Progenitor cell of endocrine pancreas (in vitro differentiated cells): ENCODE results near the gene IFT27. TPM values are rescaled to one million over a fixed set of nuclear protein-coding genes. Genes with fewer than 3 reads are reported as not detected.

Source experiments
- DNase-seq: peaks from one replicate; pipeline ENCODE4 v3.0.0; 2021; ENCODE audit warnings: low spot score; ENCODE audit not compliant: unreplicated experiment
- H3K27ac Mint-ChIP-seq: 2 replicates; pipeline ENCODE4 v1.8.0; 2021; ENCODE audit warnings: mild to moderate bottlenecking, moderate library complexity, mixed read lengths
- H3K27me3 Mint-ChIP-seq: 2 replicates; pipeline ENCODE4 v1.8.0; 2021; ENCODE audit warnings: mixed read lengths
- H3K36me3 Mint-ChIP-seq: 2 replicates; pipeline ENCODE4 v1.8.0; 2022; ENCODE audit warnings: mixed read lengths; ENCODE audit not compliant: insufficient read depth
- H3K4me1 Mint-ChIP-seq: 2 replicates; pipeline ENCODE4 v1.8.0; 2021; ENCODE audit warnings: low read depth, mixed read lengths
- H3K4me3 Mint-ChIP-seq: 2 replicates; pipeline ENCODE4 v1.8.0; 2021; ENCODE audit warnings: low read depth, mild to moderate bottlenecking, moderate library complexity, mixed read lengths
- H3K9me3 Mint-ChIP-seq: 2 replicates; pipeline ENCODE4 v1.8.0; 2021; ENCODE audit warnings: low read depth, mixed read lengths
- total RNA-seq: library from RNA; stranded (reverse); gene quantifications from 2 replicates; pipeline ENCODE4 v1.2.1, GENCODE V29; 2021
- TF ChIP-seq, protein P1 (sequence below): fragments of 200-600 bp; sonication (generic); IDR thresholded peaks from one replicate; pipeline ENCODE4 v1.5.0; 2021; ENCODE audit warnings: antibody characterized with exemption, mild to moderate bottlenecking; ENCODE audit not compliant: unreplicated experiment

Gene IFT27
- total RNA-seq, 1 donor from 2014 or later: 52.3 TPM

DNA sequence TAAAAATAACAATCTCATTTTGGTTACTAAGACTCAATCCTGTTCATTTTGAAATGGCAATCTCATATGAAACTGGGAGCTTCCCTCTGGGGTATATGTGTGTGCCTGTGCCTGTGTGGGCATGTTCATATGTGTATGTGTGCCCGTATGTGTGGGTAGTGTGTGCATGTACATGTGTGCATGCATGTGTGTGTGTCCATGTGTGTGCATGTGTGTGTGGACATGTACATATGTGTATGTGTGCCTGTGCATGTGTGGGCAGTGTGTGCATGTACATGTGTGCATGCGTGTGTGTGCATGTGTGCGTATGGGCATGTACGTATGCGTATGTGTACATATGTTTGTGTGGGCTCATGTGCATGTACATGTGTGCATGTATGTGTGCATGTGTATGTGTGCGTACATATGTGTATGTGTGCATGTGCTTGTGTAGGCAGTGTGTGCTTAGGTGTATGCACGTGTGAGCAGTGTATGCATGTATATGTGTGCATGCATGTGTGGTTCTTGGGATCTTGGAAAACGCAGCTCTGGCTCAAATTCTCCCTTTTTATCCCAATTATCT, 47.9 kb downstream of the IFT27 start:
- DNase-seq: no peak
- Mint-ChIP-seq H3K27ac (no peak overlapping the region), H3K9me3 (no peaks in the 10 kb centered on the region), H3K4me1 (no peaks in the 10 kb centered on the region), H3K27me3 (peaks cover 59% of the 10 kb centered on the region), H3K4me3 (no peak overlapping the region), H3K36me3 (no peaks in the 10 kb centered on the region)
- TF ChIP-seq, protein P1, sequence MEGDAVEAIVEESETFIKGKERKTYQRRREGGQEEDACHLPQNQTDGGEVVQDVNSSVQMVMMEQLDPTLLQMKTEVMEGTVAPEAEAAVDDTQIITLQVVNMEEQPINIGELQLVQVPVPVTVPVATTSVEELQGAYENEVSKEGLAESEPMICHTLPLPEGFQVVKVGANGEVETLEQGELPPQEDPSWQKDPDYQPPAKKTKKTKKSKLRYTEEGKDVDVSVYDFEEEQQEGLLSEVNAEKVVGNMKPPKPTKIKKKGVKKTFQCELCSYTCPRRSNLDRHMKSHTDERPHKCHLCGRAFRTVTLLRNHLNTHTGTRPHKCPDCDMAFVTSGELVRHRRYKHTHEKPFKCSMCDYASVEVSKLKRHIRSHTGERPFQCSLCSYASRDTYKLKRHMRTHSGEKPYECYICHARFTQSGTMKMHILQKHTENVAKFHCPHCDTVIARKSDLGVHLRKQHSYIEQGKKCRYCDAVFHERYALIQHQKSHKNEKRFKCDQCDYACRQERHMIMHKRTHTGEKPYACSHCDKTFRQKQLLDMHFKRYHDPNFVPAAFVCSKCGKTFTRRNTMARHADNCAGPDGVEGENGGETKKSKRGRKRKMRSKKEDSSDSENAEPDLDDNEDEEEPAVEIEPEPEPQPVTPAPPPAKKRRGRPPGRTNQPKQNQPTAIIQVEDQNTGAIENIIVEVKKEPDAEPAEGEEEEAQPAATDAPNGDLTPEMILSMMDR: no peak

DNA sequence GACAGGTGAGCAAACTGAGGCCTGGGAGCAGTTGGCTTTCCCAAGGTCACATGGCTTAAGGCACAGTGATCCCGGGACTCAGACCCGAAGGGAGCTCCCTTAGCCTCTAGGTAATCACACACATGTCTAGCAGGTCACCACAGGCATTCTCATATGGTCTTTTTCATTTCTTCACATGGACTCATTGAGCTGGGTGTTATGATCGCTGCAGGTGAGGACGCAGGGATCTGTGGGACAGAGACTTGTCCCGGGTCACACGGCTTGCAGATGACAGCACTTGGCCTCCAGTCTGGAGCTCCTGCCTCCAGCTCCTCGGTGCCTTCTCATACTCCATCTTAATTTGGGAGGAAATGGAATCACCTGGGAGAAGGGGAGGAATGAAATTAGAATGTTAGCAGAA, 48.8 kb downstream of the IFT27 start:
- Mint-ChIP-seq H3K4me3 (no peak overlapping the region), H3K9me3 (no peaks in the 10 kb centered on the region), H3K36me3 (no peaks in the 10 kb centered on the region), H3K27me3 (peaks cover 56% of the 10 kb centered on the region), H3K27ac (no peak overlapping the region), H3K4me1 (no peaks in the 10 kb centered on the region)
- no peak for DNase-seq
- TF ChIP-seq, protein P1: no peak

DNA sequence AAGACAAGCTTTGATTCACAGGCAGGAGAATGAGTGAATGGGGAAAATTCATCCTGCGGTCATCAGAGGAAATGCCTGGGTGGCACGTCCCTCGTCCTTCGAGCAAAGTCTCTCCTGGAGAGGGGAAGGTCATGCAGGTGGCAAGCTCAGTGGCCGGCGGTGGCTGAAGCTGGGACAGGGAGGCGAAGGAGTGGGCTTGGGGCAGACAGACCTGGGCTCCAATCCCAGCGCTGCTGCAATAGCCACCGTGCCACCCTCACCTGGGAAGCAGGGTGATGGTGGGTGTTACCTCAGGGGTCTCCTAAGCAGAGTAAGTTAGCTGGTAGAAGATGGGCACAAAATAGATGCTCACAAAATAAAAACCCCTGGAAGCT, 49.9 kb downstream of the IFT27 start:
- Mint-ChIP-seq H3K27ac (no peak overlapping the region), H3K4me1 (no peaks in the 10 kb centered on the region), H3K9me3 (no peaks in the 10 kb centered on the region), H3K36me3 (no peaks in the 10 kb centered on the region), H3K4me3 (no peak overlapping the region), H3K27me3 (peaks cover 57% of the 10 kb centered on the region)
- TF ChIP-seq, protein P1: no peak
- no peak for DNase-seq

DNA sequence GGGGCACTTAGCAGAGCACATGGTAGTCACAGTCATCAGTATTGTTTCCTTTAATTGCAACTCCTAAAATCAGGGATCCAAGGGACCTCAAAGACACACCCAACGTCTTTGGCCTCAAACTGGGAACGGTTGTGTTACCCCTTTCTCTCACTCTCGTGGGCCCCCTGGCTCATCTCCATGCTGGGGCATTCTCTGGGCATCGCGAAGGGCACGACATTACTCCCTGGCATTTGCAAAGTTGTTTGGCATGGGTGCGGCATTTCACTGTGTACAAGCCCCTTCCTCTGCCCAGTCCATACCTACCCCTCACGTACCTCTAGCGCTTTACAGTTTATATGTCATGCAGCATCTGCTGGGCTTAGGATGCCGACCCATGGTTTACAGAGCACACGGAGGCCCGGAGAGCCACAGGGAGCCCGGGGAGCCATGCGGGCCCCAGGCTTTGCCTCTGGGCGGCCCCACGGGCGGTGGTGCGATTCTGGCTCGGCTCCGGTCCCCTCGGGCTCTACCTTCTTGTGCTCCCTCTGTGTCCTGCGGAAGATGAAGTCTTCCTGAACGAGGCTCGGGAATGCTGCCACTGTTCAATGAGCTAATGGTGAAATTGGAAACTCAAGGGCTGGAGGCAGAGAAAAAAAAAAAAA, 50.4 kb downstream of the IFT27 start:
- peaks cover 61% of the 10 kb centered on the region for H3K27me3 Mint-ChIP-seq
- TF ChIP-seq, protein P1: no peak
- H3K4me1 Mint-ChIP-seq: no peaks in the 10 kb centered on the region
- H3K4me3 Mint-ChIP-seq: no peak overlapping the region
- DNase-seq: no peak
- no peaks in the 10 kb centered on the region for H3K36me3 Mint-ChIP-seq
- H3K27ac Mint-ChIP-seq: no peak overlapping the region
- no peaks in the 10 kb centered on the region for H3K9me3 Mint-ChIP-seq

DNA sequence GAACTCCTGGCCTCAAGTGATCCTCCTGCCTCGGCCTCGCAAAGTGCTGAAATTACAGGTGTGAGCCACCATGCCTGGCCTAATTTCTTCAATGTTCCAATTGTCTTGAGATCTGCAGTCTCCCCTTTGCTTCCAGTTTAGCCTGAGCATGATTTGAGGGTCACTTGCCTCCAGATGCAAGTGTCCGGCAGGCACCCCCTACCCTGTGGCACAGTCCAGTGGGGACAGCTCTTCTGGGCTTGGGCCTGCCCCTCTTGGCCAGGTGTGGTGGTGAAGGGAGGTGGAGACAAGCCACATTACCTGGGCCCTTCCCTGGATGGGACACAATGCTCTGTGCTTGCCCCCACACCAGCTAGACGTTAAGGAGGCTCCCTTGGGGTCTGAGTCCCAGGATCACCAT, 51.1 kb downstream of the IFT27 start:
- H3K27ac Mint-ChIP-seq: no peak overlapping the region
- H3K9me3 Mint-ChIP-seq: no peaks in the 10 kb centered on the region
- H3K27me3 Mint-ChIP-seq: peaks cover 64% of the 10 kb centered on the region
- H3K4me1 Mint-ChIP-seq: no peaks in the 10 kb centered on the region
- TF ChIP-seq, protein P1: no peak
- no peak overlapping the region for H3K4me3 Mint-ChIP-seq
- DNase-seq: no peak
- no peaks in the 10 kb centered on the region for H3K36me3 Mint-ChIP-seq
